Measurements from ENCODE around the gene ABHD8.

DNA sequence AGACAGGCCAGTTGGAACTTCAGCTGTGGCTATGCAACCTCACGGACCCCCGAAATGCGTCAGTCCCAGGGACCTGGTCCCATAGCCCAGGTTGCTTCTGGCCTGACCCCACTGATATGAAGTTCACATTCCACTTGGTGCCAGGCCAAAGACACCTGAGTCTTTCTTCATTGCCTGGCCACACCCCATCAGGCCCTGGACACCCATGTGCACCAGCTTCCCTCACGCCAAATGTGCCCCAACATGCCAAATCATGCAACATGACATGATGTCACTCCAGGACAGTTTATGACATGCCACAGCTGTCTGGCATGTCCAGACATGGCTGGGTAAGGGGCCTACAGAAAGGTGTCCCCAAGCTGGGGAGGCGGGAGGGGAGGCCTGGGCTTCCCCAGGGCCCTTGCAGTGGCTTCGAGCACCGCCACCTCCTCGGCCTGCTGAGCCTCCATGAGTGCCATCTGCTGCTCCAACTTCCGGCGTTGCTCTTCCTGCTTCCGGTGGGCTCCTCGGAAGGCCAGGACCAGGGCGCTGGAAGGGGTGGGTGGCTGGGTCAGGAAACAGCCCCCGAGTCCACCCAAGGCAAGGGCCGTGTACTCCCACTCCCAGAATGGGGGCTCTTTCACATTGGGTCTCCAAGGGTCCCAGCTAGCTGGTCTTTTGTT, 53.2 kb downstream of the ABHD8 start:
- TF ChIP-seq, protein P1, sequence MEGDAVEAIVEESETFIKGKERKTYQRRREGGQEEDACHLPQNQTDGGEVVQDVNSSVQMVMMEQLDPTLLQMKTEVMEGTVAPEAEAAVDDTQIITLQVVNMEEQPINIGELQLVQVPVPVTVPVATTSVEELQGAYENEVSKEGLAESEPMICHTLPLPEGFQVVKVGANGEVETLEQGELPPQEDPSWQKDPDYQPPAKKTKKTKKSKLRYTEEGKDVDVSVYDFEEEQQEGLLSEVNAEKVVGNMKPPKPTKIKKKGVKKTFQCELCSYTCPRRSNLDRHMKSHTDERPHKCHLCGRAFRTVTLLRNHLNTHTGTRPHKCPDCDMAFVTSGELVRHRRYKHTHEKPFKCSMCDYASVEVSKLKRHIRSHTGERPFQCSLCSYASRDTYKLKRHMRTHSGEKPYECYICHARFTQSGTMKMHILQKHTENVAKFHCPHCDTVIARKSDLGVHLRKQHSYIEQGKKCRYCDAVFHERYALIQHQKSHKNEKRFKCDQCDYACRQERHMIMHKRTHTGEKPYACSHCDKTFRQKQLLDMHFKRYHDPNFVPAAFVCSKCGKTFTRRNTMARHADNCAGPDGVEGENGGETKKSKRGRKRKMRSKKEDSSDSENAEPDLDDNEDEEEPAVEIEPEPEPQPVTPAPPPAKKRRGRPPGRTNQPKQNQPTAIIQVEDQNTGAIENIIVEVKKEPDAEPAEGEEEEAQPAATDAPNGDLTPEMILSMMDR (IDR thresholded peaks at IDR 0.05; ENCODE audit: low read length), result no peak
- no peak for TF ChIP-seq EZH2 (optimal IDR thresholded peaks at IDR 0.05; ENCODE audit: low read depth, low read length)
- TF ChIP-seq EZH2phosphoT487 (IDR thresholded peaks at IDR 0.05; ENCODE audit: low read length), result no peak
